K562 (cell line): Measurements from ENCODE around the gene CCL2. TPM values are rescaled to one million over a fixed set of nuclear protein-coding genes. Genes with fewer than 3 reads are reported as not detected.

Source experiments
- ATAC-seq: fragments of 200-7000 bp; cut with Tn5 transposase; 3 replicates; pipeline ENCODE4 v1.9.1; 2020; ENCODE audit warnings: moderate library complexity
- BruUV-seq: library from RNA; stranded (reverse); fragments of 400-500 nt; replicated peaks from 2 replicates; lab custom pipeline; 2021; lab: Mats Ljungman, UMichigan
- CTCF ChIA-PET: fragments of 300-600 bp; formaldehyde crosslinking; extraction: SDS; loops from one replicate; lab custom pipeline; 2021; ENCODE audit warnings: low intra/inter-chr PET ratio; lab: Yijun Ruan, JAX
- POLR2A ChIA-PET: fragments of 300-600, 350-650 bp; sonication (Branson Sonifier 250); formaldehyde crosslinking; extraction: SDS; loops from one replicate; lab custom pipeline; 2021; ENCODE audit warnings: antibody characterized with exemption, inconsistent platforms; lab: Yijun Ruan, JAX
- DNase-seq, 4 experiments: peaks; one replicate each; pipeline versions ENCODE4 v3.0.0 to v3.0.0-alpha.2; 2011 to 2018; ENCODE audit warnings: low spot score in 3 of 4, mixed read lengths in 3 of 4; ENCODE audit errors: extremely low read depth in 1 of 4
- FAIRE-seq: peaks from 2 replicates; lab custom pipeline; 2011; peaks lifted over from hg19 to GRCh38; lab: Jason Lieb, UNC
- H2AFZ ChIP-seq: 2 replicates; pipeline ENCODE4 v1.6.0; 2011; ENCODE audit warnings: low read depth, low read length, control low read depth, inconsistent platforms
- H3K27ac ChIP-seq: fragments of 200-600 bp; 3 replicates; pipeline ENCODE4 v1.8.0; 2011; ENCODE audit warnings: low read depth, mild to moderate bottlenecking, control low read depth, inconsistent platforms, low read length, moderate library complexity, mixed read lengths; ENCODE audit errors: extremely low read depth
- H3K27me3 ChIP-seq, 2 experiments: fragments of 300-600 bp in 1 of 2; 2 replicates in 1 of 2; 3 replicates in 1 of 2; pipeline versions ENCODE4 v1.6.0 to v1.8.0; 2011; ENCODE audit warnings: inconsistent platforms in 2 of 2, low read length in 2 of 2, mild to moderate bottlenecking in 1 of 2, mixed read lengths in 1 of 2, moderate library complexity in 1 of 2; ENCODE audit not compliant: control insufficient read depth in 2 of 2, insufficient read depth in 2 of 2
- H3K36me3 ChIP-seq: fragments of 300-600 bp; 3 replicates; pipeline ENCODE4 v1.8.0; 2011; ENCODE audit warnings: mild to moderate bottlenecking, low read length, inconsistent platforms; ENCODE audit not compliant: control insufficient read depth, insufficient read depth
- H3K4me1 ChIP-seq, 2 experiments: fragments of 200-600 bp in 1 of 2; replicated peaks in 1 of 2; 2 replicates in 1 of 2; 3 replicates in 1 of 2; pipeline versions ENCODE4 v1.5.1 to v1.8.0; 2011; ENCODE audit warnings: inconsistent platforms in 2 of 2, low read length in 2 of 2, mild to moderate bottlenecking in 1 of 2, mixed read lengths in 1 of 2, moderate library complexity in 1 of 2; ENCODE audit not compliant: control insufficient read depth in 2 of 2, insufficient read depth in 2 of 2
- H3K4me2 ChIP-seq: 2 replicates; pipeline ENCODE4 v1.6.1; 2011; ENCODE audit warnings: low read length, control low read depth, inconsistent platforms, mixed read lengths; ENCODE audit not compliant: insufficient read depth
- H3K4me3 ChIP-seq: fragments of 200-600 bp; sonication (generic), shearing (Covaris generic); 2 replicates; pipeline ENCODE4 v1.5.1; 2016; ENCODE audit warnings: control low read depth, inconsistent platforms
- H3K79me2 ChIP-seq: fragments of 200-600 bp; 3 replicates; pipeline ENCODE4 v1.8.0; 2011; ENCODE audit warnings: low read length, inconsistent platforms; ENCODE audit not compliant: control insufficient read depth, insufficient read depth
- H3K9ac ChIP-seq, 2 experiments: 2 replicates each; pipeline versions ENCODE4 v1.6.0 to v1.6.1; 2011; ENCODE audit warnings: low read depth in 2 of 2, low read length in 2 of 2, control low read depth in 1 of 2, inconsistent platforms in 1 of 2, mild to moderate bottlenecking in 1 of 2, mixed read lengths in 1 of 2; ENCODE audit not compliant: insufficient read depth in 1 of 2
- H3K9me1 ChIP-seq: one replicate; pipeline ENCODE4 v1.6.0; 2011; ENCODE audit warnings: inconsistent platforms, mild to moderate bottlenecking, low read length, moderate library complexity; ENCODE audit not compliant: control insufficient read depth, insufficient read depth
- H3K9me3 ChIP-seq: replicated peaks from 2 replicates; pipeline ENCODE4 v1.5.1; 2011; ENCODE audit warnings: low read depth, low read length, inconsistent platforms; ENCODE audit not compliant: control insufficient read depth, insufficient read depth
- H4K20me1 ChIP-seq: replicated peaks from 2 replicates; pipeline ENCODE4 v1.6.1; 2011; ENCODE audit warnings: low read length, inconsistent platforms, mixed read lengths; ENCODE audit not compliant: control insufficient read depth, insufficient read depth
- DIDO1 ChIP-seq: fragments of 450-650 bp; IDR thresholded peaks from 2 replicates; pipeline ENCODE4 v1.6.1; 2016; ENCODE audit warnings: low read depth, missing biosample characterization, missing genetic modification characterization
- FOXK2 ChIP-seq, 2 experiments: fragments of 450-650 bp; IDR thresholded peaks in 1 of 2; conservative IDR thresholded peaks in 1 of 2; 2 replicates each; pipeline ENCODE4 v1.6.1; 2016; ENCODE audit warnings: low read depth in 2 of 2, mild to moderate bottlenecking in 1 of 2
- PCBP2 ChIP-seq: fragments of 200-400 bp; formaldehyde crosslinking; IDR thresholded peaks from 2 replicates; pipeline ENCODE4 v1.6.1; 2018; ENCODE audit warnings: low read length, low read depth, mild to moderate bottlenecking, moderate library complexity; ENCODE audit not compliant: poor library complexity, severe bottlenecking
- RBM34 ChIP-seq: fragments of 200-400 bp; formaldehyde crosslinking; IDR thresholded peaks from 2 replicates; pipeline ENCODE4 v1.6.1; 2018; ENCODE audit warnings: low read length, borderline replicate concordance; ENCODE audit not compliant: insufficient read depth
- STAT5A ChIP-seq: IDR thresholded peaks from 2 replicates; pipeline ENCODE4 v1.6.1; 2012; ENCODE audit warnings: low read length, inconsistent platforms, borderline replicate concordance
- ZFX ChIP-seq: sonication (generic); formaldehyde crosslinking; IDR thresholded peaks from 2 replicates; pipeline ENCODE4 v1.8.0; 2022; ENCODE audit warnings: mild to moderate bottlenecking, missing genetic modification reagents, moderate library complexity
- ZZZ3 ChIP-seq: fragments of 450-650 bp; IDR thresholded peaks from 2 replicates; pipeline ENCODE4 v1.6.1; 2016; ENCODE audit warnings: antibody characterized with exemption, mild to moderate bottlenecking, moderate library complexity
- WGBS: fragments of 100-300 bp; shearing (Covaris generic); methylation state at CpG from one replicate; pipeline ENCODE4 v1.1.6; 2016; ENCODE audit warnings: low coverage, mixed read lengths; ENCODE audit not compliant: insufficient coverage; ENCODE audit errors: missing lambda C conversion rate; 5-methylcytosine and 5-hydroxymethylcytosine counted together
- in situ Hi-C: fragments of 300-500 bp; cut with MboI; formaldehyde crosslinking; loops from 4 replicates; pipeline ENCODE4 v1.15.0; 2018; ENCODE audit warnings: inconsistent platforms, mixed read lengths
- intact Hi-C: fragments of 100-400 bp; cut with micrococcal nuclease; formaldehyde crosslinking; loops from 2 replicates; pipeline ENCODE4 v1.14.2; 2022
- polyA plus RNA-seq, 8 experiments: library from polyadenylated mRNA; depleted of rRNA in 4 of 8; stranded (reverse) in 5 of 8; unstranded in 3 of 8; fragments of >200 nt; fragmentation: Nextera tagmentation in 2 of 8; fragmentation: Illumina TruSeq in 1 of 8; extraction: Ambion mirVana in 2 of 8; extraction: Trizol in 1 of 8; gene quantifications; 2 replicates each; pipeline versions ENCODE4 v1.2.1 to v1.2.3, GENCODE V29; 2011 to 2014; ENCODE audit warnings: inconsistent platforms in 1 of 8, missing spikeins in 1 of 8
- total RNA-seq, 7 experiments: library from RNA; depleted of rRNA in 6 of 7; stranded (reverse); fragments of >200 nt in 6 of 7; fragmentation: Illumina TruSeq in 2 of 7; extraction: Trizol in 2 of 7; gene quantifications; 2 replicates each; pipeline versions ENCODE4 v1.2.1 to v1.2.3, GENCODE V29; 2011 to 2021; ENCODE audit warnings: low replicate concordance in 1 of 7

The CCL2 gene
- total and polyA plus RNA-seq, 9 of the 15 experiments (the other 6 are each of a cell fraction or from before 2014, with no cell fraction given) = 0.54 to 5.4 (median 0.88) TPM

GRCh38 chr17:34305061-34305460, 50.0 kb downstream of the CCL2 start:
- ATAC-seq (no peak), DNase-seq (no peak), FAIRE-seq (no peak)
- BruUV-seq = no TSS peak
- TF ChIP-seq DIDO1 (no peak), ZZZ3 (no peak), RBM34 (no peak), FOXK2 (conservative IDR thresholded peaks at IDR 0.05 in 1 of 2, IDR thresholded peaks at IDR 0.05 in 1 of 2; ENCODE audit: low read depth in 2 of 2) (no peak), PCBP2 (no peak), STAT5A (no peak), ZFX (no peak)
- ChIA-PET POLR2A (interaction anchor here (1.0 kb wide), 1 partner anchor 27 kb away, joined by 3 read pairs; no protein-coding TSS in a partner anchor), CTCF (interaction anchor here (4.6 kb wide), 1 partner anchor 105 kb away, joined by 55 read pairs; no protein-coding TSS in a partner anchor)
- H2AFZ ChIP-seq = no peak overlapping the region
- no peak overlapping the region for H3K27ac ChIP-seq
- H3K4me3 ChIP-seq = no peak overlapping the region
- H3K36me3 ChIP-seq = no peaks in the 10 kb centered on the region
- no peaks in the 10 kb centered on the region for H3K4me1 ChIP-seq
- 0% methylated on average over 4 of the region's 4 CpGs for WGBS
- H3K9me1 ChIP-seq = no peaks in the 10 kb centered on the region
- intact Hi-C loops (no loop called here), in situ Hi-C loops (loop anchor here (10.0 kb wide), 1 partner anchor 100 kb away; no protein-coding TSS in a partner anchor)
- no peaks in the 10 kb centered on the region for H3K79me2 ChIP-seq
- H4K20me1 ChIP-seq = no peaks in the 10 kb centered on the region
- no peaks in the 10 kb centered on the region for H3K9me3 ChIP-seq
- no peak overlapping the region for H3K4me2 ChIP-seq
- H3K9ac ChIP-seq = no peak overlapping the region
- peaks cover 0 to 4% of the 10 kb centered on the region in 2 experiments; a peak in 2 of 5 replicates for H3K27me3 ChIP-seq
